GM13977 (cell line): ENCODE measurements around the gene ZMYND10.

Source experiments
- DNase-seq: peaks from one replicate; pipeline ENCODE4 v3.0.0; 2012; ENCODE audit warnings: low spot score
- in situ Hi-C: fragments of 300-500 bp; cut with MboI; formaldehyde crosslinking; loops from one replicate; pipeline ENCODE4 v1.12.0; 2022; ENCODE audit warnings: low sequenced_read_pairs, low pct_unique_long_range_greater_than_20kb, mixed read lengths, inconsistent platforms; ENCODE audit not compliant: unreplicated experiment
- TF ChIP-seq, protein P1 (sequence below): IDR thresholded peaks from 2 replicates; pipeline ENCODE4 v1.5.1; 2012; ENCODE audit warnings: mild to moderate bottlenecking, control low read depth; ENCODE audit not compliant: insufficient read depth; ENCODE audit errors: extremely low read depth, missing control alignments

The ZMYND10 gene

DNA sequence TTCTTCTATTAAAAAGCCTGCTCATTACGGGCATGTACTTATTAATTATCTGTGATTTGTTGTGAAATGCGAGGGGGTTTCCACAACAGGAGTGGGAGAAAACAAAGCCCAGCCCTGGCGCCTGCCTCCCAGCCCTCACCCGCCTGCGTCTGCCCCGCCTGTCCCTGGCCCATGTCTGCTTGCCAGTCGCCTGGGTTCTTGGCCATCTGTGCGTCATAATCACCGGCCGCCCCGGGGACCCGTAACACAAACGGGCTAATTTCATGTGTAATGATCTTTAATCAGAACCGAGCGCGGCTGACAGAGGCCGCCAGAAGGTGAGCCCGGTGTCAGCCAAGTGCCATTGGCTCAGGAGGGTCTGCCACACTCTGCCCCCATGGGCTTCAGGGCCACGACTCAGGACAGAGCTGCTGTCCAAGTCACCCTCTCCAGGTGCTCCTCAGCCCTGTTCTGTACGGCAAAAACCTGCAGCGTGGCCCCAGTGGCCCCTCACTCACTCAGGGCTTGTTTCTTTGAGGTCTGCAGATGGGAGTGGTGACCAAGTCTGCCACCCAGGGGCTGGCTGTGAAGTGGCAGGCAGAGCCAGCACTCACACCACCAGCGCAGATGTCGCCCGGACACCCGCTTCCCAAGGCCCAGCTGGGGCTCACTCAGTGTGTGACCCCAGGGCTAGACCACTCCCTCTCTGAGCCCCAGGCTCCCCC, 42.6 kb upstream of the ZMYND10 start:
- TF ChIP-seq, protein P1, sequence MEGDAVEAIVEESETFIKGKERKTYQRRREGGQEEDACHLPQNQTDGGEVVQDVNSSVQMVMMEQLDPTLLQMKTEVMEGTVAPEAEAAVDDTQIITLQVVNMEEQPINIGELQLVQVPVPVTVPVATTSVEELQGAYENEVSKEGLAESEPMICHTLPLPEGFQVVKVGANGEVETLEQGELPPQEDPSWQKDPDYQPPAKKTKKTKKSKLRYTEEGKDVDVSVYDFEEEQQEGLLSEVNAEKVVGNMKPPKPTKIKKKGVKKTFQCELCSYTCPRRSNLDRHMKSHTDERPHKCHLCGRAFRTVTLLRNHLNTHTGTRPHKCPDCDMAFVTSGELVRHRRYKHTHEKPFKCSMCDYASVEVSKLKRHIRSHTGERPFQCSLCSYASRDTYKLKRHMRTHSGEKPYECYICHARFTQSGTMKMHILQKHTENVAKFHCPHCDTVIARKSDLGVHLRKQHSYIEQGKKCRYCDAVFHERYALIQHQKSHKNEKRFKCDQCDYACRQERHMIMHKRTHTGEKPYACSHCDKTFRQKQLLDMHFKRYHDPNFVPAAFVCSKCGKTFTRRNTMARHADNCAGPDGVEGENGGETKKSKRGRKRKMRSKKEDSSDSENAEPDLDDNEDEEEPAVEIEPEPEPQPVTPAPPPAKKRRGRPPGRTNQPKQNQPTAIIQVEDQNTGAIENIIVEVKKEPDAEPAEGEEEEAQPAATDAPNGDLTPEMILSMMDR, result peak; percentile 26
- in situ Hi-C loops, result no loop called here
- DNase-seq, result no peak

DNA sequence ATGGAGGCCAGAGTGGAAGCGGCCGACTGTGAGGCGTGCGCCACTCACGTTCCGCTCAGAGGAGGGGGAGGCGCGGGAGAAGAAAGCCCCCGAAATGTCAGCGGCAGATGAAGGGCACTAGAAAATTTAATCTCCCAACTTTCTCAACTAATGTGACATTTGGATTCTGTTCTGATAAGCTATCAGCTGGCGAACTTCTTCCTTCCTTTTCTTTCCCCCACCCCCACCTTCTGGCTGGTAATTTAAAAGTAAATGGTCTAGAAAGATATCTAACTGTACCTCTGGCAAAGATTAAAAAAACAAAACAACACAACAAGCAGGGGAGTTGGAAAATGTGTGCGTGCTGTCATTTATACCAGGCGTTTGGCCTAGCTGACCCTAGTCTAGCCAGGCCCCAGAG, 40.2 kb upstream of the ZMYND10 start:
- no peak for DNase-seq
- TF ChIP-seq, protein P1, result no peak
- in situ Hi-C loops, result no loop called here

DNA sequence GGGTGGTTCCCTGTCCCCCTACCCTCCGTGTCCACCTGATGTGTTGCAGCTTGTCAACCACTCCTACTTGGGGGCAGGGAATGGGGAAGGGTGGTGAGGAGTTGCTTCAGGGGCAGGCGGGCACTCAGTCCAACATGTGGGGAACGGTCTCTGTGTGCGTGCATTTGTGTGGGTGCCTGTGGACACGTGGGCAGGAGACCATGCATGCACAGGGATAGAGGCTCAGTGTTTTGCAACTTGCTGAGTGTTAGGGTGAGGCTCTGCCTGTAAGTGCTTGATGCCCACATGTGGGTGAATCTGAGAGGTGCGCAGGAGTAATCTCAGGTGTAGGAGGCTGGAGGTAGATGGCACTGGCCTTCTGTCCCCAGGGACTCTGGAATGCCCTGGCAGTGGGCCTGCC, 38.2 kb upstream of the ZMYND10 start:
- in situ Hi-C loops, result no loop called here
- TF ChIP-seq, protein P1, result no peak
- DNase-seq, result no peak

DNA sequence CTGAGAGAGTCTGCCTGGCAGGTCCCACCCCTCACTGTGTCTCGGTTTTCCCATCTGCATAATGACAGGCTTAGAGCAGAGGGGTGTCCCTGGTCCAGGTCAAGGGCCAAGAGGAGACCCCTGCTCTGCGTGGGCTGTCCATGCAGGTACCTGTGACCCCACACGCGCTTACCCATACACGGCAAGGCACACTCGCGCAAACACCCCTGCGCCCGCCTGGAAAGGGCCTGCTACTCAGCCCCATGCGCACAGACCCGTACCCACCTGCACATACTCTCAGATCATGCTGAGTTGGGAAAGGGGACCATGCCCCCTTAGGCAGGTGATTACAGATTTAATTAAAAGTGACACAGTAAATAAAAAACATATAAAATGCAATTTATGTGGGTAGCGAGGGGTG, 37.2 kb upstream of the ZMYND10 start:
- in situ Hi-C loops, result no loop called here
- TF ChIP-seq, protein P1, result no peak
- DNase-seq, result no peak

DNA sequence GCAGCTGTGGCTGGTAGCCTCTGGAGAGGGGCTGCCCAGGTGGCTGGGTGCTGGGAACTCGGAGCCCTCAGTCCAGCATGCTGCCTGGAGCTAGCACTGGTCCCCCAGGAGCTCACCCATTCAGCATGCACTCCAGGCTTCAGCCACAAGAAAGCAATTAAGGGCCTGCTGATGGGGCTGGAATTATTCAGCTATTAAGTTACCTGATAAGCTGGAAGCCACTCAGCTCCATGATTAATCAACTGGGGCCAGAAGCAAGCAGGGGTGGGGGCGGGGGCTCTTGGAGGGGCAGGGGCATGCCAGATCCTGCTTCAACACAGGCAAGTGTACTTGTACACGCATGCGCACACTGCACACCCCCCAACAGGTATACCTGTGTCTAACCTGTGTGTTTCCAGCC, 35.9 kb upstream of the ZMYND10 start:
- in situ Hi-C loops, result no loop called here
- TF ChIP-seq, protein P1, result no peak
- no peak for DNase-seq

DNA sequence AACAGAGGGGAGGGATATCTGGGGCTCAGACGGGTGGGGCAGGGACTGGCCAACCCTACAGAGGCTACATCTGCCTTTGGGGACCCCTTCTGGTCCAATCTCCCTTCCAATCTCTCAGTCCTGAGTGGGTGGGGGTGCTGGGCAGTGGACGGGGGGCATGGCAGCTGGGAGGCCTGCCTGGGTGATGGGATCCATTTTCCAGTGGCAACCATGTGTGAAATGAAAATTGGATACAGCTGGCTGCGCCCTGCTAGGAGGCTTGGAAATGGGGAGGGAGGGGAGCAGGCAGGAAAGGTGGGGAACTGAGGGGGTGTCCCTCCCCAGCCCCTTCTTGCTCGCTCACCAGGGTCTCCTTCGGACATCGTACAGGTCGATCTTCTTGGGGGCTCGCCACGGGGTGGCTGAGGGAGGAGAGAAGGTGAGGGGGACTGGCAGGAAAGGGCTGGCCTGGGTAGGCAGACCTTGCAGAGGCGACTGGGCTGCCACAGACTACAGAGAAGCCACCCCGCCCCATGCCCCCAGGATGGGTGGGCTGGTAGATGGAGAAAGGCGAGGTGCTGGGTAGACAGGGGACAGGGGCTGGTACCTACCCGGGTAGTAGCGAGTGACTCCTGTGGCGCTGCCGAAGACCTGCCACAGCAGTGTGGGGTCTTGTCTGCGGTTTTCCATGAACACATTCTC, 35.0 kb upstream of the ZMYND10 start:
- DNase-seq, result no peak
- TF ChIP-seq, protein P1, result no peak
- in situ Hi-C loops, result no loop called here
